Activated CD8-positive, alpha-beta memory T cell treated with anti-CD3 and anti-CD28 coated beads, Interleukin-2, amount 50 U/mL, for 24 hours (primary cell): ENCODE results near the gene NUDT1.
"Not testable (repeated sequence)": the region's sequence is repeated elsewhere in the genome, so short reads cannot be mapped to it uniquely, and the experiment has no call there.

Experiments
- DNase-seq: peaks from one replicate; pipeline ENCODE4 v3.0.0-alpha.2; 2020; ENCODE audit errors: extremely low read depth

Gene NUDT1

GRCh38 chr7:2269089-2269990, 27.3 kb downstream of the NUDT1 start:
- not testable (repeated sequence) for DNase-seq

DNA sequence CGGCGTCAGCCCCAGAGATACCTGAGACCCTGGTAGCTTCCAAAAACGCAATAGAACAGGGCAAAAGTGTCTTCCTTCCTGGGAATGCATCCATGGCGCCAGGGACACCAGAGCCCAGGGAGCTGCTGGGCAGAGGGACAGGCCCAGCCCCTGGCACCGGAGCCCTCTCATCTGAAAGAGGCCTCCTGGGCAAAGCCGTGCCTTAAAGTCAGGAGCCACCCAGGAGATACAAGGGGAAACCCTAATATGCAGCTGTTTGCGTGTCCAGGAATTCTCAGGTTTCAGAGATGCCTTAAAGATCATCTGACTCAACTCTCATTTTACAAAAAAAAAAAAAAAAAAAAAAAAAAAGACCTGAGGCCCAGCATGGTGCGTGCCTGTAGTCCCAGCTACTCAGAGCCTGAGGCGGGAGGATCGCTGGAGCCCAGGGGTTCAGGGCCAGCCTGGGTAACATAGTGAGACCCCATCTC, 28.0 kb downstream of the NUDT1 start:
- DNase-seq, result no peak

DNA sequence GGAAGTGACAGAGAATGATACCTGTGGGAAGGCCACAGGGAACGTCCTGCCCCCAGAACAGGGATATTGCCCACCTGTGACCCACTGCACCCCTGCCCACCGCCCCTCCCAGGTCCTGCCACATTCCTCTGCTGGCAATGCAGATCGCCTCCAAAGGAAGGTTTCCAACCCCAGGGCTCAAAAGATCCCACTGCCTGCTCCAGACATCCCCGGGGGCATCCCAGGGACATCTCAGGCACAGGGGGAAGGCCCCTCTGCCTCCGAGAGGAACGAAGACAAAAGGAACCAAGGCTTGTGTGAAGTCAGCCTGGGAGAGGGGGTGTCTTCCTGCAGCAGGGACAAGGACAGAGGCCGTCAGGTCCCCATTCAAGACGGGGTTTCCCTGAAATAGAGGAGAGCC, 28.5 kb downstream of the NUDT1 start:
- no peak for DNase-seq

DNA sequence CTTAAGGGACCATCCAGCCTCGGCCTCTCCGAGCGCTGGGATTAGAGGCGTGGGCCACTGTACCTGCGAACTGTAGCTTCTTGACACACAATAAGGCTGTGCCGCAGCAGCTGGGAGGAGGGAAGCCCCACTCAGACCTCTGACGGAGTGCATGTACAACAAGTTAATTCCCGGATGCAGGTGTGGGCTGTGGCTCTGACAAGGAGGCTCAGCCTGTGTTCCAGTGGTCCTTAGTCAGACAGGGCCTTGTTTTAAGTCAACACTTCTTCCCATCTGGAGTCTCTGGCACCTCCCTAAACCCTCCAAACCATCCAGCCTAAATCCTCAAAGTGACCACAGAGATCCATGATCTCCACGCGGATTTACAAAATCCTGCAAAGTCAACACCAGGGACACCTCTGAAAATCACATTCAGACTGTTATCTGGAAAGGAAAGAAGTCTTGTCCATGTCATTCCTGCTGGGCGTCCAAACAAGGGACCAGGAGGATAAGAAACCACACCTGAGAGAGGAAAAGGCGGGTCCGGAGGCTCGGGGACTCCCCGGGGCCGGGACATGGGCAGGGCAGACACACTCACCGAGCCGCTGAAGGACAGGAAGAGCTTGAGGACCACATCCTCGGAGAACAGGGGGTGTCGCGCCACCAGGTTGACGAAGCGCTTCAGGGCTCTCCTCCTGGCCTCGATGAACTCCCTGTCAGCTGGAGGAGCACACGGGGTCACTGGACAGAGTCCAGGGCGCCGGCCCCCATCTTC, 29.4 kb downstream of the NUDT1 start:
- DNase-seq, result no peak

DNA sequence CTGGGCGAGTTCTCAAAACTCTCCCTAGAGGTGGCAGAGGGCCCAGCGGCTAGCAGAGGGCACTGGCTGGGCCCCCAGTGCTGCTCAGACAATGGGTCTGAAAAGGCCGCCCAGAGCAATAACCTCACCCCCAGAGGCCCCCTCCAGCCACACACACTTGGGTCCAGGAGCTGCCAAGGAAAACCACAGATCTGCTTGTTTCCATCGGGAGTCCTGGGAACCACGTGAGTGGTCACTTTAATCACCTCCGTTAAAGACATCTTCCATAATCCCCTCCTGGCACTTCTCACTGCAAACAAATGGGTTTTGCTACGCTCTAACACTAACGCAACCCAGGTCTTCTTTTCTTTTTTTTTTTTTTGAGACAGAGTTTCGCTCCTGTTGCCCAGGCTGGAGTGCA, 30.0 kb downstream of the NUDT1 start:
- DNase-seq, result no peak

- no peak for DNase-seq
Measured at GRCh38 chr7:2273866-2274265, 31.8 kb downstream of the NUDT1 start.

- no peak for DNase-seq
Measured at GRCh38 chr7:2274666-2275065, 32.6 kb downstream of the NUDT1 start.

DNA sequence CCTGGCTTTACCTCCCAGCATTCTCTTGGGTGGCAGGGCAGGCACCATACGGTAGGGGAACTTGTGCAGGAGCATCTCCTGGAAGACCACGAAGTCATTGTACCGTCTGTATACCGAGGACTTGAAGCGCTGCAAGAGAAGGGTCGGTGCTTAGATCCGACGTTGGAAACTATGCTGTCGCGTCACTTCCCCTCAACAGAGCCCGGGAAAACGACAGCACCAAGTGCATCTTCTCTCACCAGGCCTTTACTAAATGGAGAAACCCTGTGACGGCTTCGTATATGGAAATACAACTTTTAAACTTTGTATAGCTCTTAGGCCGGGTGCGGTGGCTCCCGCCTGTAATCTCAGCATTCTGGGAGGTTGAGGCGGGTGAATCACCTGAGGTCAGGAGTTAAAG, 33.1 kb downstream of the NUDT1 start:
- DNase-seq, result no peak

GRCh38 chr7:2276107-2276506, 34.1 kb downstream of the NUDT1 start:
- no peak for DNase-seq

- DNase-seq, result no peak
Measured at GRCh38 chr7:2278026-2278425, 36.0 kb downstream of the NUDT1 start.

DNA sequence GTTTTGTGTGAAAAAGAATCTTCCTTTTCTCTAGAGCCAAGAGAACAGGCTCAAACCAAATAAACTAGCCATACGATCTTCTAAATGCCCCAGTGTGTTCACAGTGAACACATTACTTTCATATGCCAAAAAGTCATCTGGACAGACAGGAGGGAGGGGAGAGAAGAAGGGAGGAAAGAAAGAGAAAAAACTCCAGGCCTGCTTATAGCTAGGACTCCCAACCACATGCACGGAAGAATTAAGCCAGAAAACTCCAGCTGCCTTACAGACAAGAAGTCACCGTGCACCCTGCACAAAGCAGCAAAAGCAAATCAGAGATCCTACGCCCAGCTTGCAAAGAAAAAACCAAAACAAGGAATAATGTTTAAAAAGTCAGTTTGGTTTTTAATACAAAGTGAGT, 37.9 kb downstream of the NUDT1 start:
- DNase-seq, result no peak

- no peak for DNase-seq
Measured at GRCh38 chr7:2280424-2280823, 38.4 kb downstream of the NUDT1 start.

- DNase-seq, result no peak
Measured at GRCh38 chr7:2281541-2281940, 39.5 kb downstream of the NUDT1 start.

- no peak for DNase-seq
Measured at GRCh38 chr7:2282185-2282751, 40.2 kb downstream of the NUDT1 start.

DNA sequence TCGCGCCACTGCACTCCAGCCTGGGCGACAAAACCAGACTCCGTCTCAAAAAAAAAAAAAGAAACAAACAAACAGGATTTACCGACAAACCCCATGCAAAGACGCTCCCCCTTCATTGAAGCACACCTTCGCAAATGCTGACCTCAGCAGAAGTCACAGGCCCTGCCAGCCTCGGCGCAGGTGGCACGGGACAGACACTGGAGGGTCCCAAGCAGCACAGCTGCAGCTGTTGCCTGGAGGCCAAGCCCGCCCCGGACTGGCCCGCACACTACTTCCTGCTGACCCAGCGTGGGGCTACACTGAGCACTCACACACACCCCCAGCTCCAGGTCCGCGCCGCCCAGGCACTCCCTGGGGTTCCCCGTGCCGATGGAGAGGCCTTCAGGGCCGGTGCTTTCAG, 41.0 kb downstream of the NUDT1 start:
- no peak for DNase-seq

DNA sequence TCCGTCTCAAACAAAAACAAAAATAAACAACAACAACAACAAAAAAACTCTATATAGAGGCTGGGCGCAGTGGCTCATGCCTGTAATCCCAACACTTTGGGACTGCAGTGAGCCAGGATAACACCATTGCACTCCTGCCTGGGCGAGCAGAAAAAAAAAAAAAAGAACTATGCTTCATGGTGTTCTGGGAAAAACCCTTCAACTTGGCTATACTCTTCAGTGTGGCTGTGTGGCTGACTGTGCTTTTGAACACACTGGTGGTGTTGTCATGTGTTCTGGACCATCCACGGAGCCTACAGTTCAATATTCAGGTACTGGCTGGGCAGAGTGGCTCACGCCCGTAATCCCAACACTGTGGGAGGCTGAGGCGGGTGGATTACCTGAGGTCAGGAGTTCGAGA, 45.7 kb downstream of the NUDT1 start:
- DNase-seq, result no peak

DNA sequence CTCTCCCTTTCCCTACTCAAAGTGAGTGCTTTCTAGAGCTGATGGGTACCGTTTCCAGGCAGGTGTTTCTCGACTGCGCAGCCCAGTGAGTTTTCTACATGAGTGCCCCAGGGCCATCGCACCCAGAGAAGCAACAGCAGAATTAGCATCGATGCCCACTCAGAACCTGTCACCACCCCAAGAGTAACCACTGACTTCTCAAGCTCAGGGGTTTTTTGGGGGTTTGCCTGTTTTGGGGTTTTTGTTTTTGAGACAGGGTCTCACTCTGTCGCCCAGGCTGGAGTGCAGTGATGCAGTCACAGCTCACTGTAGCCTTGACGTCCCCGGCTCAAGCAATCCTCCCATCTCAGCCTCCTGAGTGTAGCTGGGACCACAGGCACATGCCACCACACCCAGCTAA, 46.5 kb downstream of the NUDT1 start:
- DNase-seq, result no peak

DNA sequence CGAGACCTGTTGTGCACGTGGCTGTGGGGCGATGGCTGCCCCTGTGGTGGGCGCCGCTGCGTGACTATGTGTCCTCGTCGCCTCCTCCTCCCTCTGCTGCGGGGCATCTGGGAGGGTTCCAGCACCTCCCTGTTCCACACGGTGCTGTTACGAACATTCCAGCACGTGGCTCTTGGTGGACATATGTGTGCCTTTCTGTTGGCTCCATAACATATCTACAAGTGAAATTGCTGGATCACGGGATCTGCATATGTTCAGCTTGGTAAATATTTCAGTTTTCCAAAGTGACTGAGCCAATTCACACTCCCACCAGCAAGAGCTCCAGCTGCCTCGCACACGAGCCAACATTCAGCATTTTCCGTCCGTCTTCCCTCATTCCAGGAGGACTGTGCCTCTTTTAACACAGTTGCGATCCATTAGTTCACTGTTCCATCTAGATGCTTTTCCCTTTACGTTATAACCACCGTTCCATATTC, 47.1 kb downstream of the NUDT1 start:
- no peak for DNase-seq

DNA sequence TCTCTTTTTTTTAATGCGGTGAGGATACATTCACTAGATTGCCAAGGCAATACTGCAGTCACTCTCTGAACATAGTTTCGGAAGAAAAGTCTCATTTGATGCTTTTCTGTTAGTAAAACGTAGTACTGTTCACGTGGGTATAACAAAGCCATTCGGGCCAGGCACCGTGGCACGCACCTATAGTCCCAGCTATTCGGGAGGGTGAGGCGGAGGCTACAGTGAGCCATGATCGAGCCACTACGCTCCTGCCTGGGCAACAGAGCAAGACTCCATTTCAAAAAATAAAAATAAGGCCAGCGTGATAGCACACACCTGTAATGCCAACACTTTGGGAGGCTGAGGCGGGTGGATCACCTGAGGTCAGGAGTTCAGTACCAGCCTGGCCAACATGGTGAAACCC, 47.6 kb downstream of the NUDT1 start:
- DNase-seq, result no peak

- DNase-seq, result no peak
Measured at GRCh38 chr7:2290877-2291276, 48.9 kb downstream of the NUDT1 start.

DNA sequence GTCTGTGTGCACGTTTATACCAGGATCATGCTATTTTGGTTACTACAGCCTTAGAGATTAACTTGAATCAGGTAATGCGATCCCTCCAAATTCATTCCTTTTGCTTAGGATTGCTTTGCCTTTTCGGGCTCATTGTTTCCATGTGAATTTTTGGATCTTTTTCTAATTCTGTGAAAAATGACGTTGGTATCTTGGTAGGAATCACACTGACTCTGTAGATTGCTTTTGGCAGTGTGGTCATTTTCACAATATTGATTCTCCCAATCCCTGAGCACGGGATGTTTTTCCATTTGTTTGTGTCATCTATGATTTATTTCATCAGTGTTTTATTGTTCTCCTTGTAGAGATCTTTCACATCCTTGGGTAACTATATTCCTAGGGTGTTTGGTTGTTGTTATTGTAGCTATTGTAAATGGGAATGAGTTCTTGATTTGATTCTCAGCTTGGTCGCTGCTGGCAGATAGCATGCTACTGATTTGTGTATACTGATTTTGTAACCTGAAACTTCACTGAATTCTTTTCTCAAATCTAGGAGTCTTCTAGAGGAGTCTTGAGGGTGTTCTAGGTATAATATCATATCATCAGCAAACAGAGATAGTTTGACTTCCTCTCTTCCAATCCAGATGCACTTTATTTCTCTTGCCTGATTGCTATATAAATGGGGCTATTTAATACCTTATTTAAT, 54.1 kb downstream of the NUDT1 start:
- no peak for DNase-seq

DNA sequence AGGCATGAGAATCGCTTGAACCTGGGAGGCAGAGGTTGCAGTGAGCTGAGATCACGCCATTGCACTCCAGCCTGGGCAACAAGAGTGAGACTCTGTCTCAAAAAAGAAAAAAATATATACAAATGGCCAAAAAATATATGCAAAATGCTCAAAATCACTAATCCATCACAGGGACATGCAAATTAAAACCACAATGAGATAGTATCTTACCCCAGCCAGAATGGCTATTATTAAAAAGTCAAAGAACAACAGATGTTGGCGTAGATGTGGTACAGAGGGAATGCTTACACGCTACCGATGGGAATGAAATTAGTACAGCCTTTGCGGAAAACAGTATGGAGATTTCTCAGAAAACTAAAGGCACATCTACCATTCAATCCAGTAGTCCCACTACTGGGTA, 54.8 kb downstream of the NUDT1 start:
- no peak for DNase-seq
